HepG2 (cell line): ENCODE results near the gene GRP. TPM values are rescaled to one million over a fixed set of nuclear protein-coding genes. Genes with fewer than 3 reads are reported as not detected.

Experiments used
- ATAC-seq: fragments of 200-7000 bp; cut with Tn5 transposase; 3 replicates; pipeline ENCODE4 v1.9.1; 2020; ENCODE audit warnings: mild to moderate bottlenecking, moderate library complexity
- BruUV-seq: library from RNA; stranded (reverse); fragments of 400-500 nt; replicated peaks from 2 replicates; lab custom pipeline; 2021; lab: Mats Ljungman, UMichigan
- CTCF ChIA-PET: fragments of 300-600 bp; formaldehyde crosslinking; extraction: SDS; loops from one replicate; lab custom pipeline; 2021; ENCODE audit warnings: low total read pairs, inconsistent platforms, low intra/inter-chr PET ratio; lab: Yijun Ruan, JAX
- POLR2A ChIA-PET: fragments of 350-600 bp; sonication (Branson Sonifier 250); formaldehyde crosslinking; loops from one replicate; lab custom pipeline; 2020; ENCODE audit warnings: antibody characterized with exemption, inconsistent platforms; lab: Yijun Ruan, JAX
- DNase-seq: peaks from one replicate; pipeline ENCODE4 v3.0.0-alpha.2; 2015; ENCODE audit warnings: low spot score
- FAIRE-seq: peaks from 3 replicates; lab custom pipeline; 2011; peaks lifted over from hg19 to GRCh38; lab: Jason Lieb, UNC
- H2AFZ ChIP-seq: one replicate; pipeline ENCODE4 v1.6.1; 2011; ENCODE audit warnings: low read length, inconsistent platforms
- H3K27ac ChIP-seq: fragments of 300-600 bp; 3 replicates; pipeline ENCODE4 v1.8.0; 2011; ENCODE audit warnings: mixed run types, mild to moderate bottlenecking, mixed read lengths, low read length, inconsistent platforms; ENCODE audit not compliant: insufficient read depth; ENCODE audit errors: extremely low read length
- H3K27me3 ChIP-seq, 2 experiments: fragments of 200-600 bp in 1 of 2; 2 replicates in 1 of 2; 3 replicates in 1 of 2; pipeline versions ENCODE4 v1.6.0 to v1.8.0; 2011; ENCODE audit warnings: low read length in 2 of 2, mild to moderate bottlenecking in 2 of 2, moderate library complexity in 2 of 2, inconsistent platforms in 1 of 2; ENCODE audit not compliant: insufficient read depth in 2 of 2, control insufficient read depth in 1 of 2
- H3K36me3 ChIP-seq, 2 experiments: fragments of 200-600 bp in 1 of 2; replicated peaks in 1 of 2; 2 replicates in 1 of 2; 3 replicates in 1 of 2; pipeline versions ENCODE4 v1.5.1 to v1.8.0; 2011; ENCODE audit warnings: low read length in 2 of 2, inconsistent platforms in 1 of 2; ENCODE audit not compliant: insufficient read depth in 2 of 2, control insufficient read depth in 1 of 2
- H3K4me1 ChIP-seq: 2 replicates; pipeline ENCODE4 v1.5.1; 2012; ENCODE audit warnings: low read length, inconsistent platforms; ENCODE audit not compliant: insufficient read depth
- H3K4me2 ChIP-seq: 2 replicates; pipeline ENCODE4 v1.6.0; 2011; ENCODE audit warnings: low read depth, low read length, inconsistent platforms
- H3K4me3 ChIP-seq, 3 experiments: fragments of 200-600 bp in 1 of 3; sonication (generic), shearing (Covaris generic) in 1 of 3; replicated peaks in 1 of 3; 2 replicates each; pipeline ENCODE4 v1.5.1; 2011 to 2016; ENCODE audit warnings: low read length in 3 of 3, inconsistent platforms in 2 of 3, low read depth in 2 of 3, mild to moderate bottlenecking in 2 of 3, control low read depth in 1 of 3, mixed read lengths in 1 of 3; ENCODE audit not compliant: insufficient read depth in 1 of 3
- H3K79me2 ChIP-seq: one replicate; pipeline ENCODE4 v1.6.1; 2011; ENCODE audit warnings: low read length, inconsistent platforms; ENCODE audit not compliant: insufficient read depth
- H3K9ac ChIP-seq: 2 replicates; pipeline ENCODE4 v1.6.0; 2011; ENCODE audit warnings: mild to moderate bottlenecking, low read depth, low read length, inconsistent platforms; ENCODE audit not compliant: insufficient read depth
- H3K9me3 ChIP-seq: 2 replicates; pipeline ENCODE4 v1.5.1; 2012; ENCODE audit warnings: mild to moderate bottlenecking, low read length
- H4K20me1 ChIP-seq: 2 replicates; pipeline ENCODE4 v1.6.0; 2011; ENCODE audit warnings: inconsistent platforms, mild to moderate bottlenecking, low read length, moderate library complexity; ENCODE audit not compliant: insufficient read depth
- ATAD3A ChIP-seq: sonication (generic); formaldehyde crosslinking; IDR thresholded peaks from 2 replicates; pipeline ENCODE4 v1.4.0; 2020; ENCODE audit warnings: missing genetic modification reagents
- EEA1 ChIP-seq: sonication (generic); formaldehyde crosslinking; IDR thresholded peaks from 2 replicates; pipeline ENCODE4 v1.5.1; 2020; ENCODE audit warnings: mild to moderate bottlenecking, missing genetic modification reagents, borderline replicate concordance
- FOXA3 ChIP-seq: IDR thresholded peaks from 2 replicates; pipeline ENCODE4 v1.6.1; 2016; ENCODE audit warnings: missing genetic modification reagents, missing compliant biosample characterization
- MBD4 ChIP-seq: IDR thresholded peaks from 2 replicates; pipeline ENCODE4 v1.6.1; 2012; ENCODE audit warnings: low read length, inconsistent platforms, borderline replicate concordance
- MBNL3 ChIP-seq: fragments of 250-450 bp; sonication (Bioruptor Pico); conservative IDR thresholded peaks from 2 replicates; pipeline ENCODE4 v1.8.0; 2022; ENCODE audit warnings: mild to moderate bottlenecking, inconsistent platforms
- MEF2D ChIP-seq: sonication (generic); formaldehyde crosslinking; IDR thresholded peaks from 2 replicates; pipeline ENCODE4 v1.5.1; 2020; ENCODE audit warnings: mild to moderate bottlenecking, missing genetic modification reagents
- MLLT10 ChIP-seq: sonication (generic); formaldehyde crosslinking; IDR thresholded peaks from 2 replicates; pipeline ENCODE4 v1.4.0; 2020; ENCODE audit warnings: missing genetic modification reagents
- NFE2L1 ChIP-seq: sonication (generic); formaldehyde crosslinking; IDR thresholded peaks from 2 replicates; pipeline ENCODE4 v1.4.0; 2020; ENCODE audit warnings: missing genetic modification reagents, mild to moderate bottlenecking, borderline replicate concordance
- NPAS2 ChIP-seq: sonication (generic); formaldehyde crosslinking; IDR thresholded peaks from 2 replicates; pipeline ENCODE4 v1.8.0; 2022; ENCODE audit warnings: mild to moderate bottlenecking, missing genetic modification reagents, borderline replicate concordance
- PAWR ChIP-seq: sonication (generic); formaldehyde crosslinking; IDR thresholded peaks from 2 replicates; pipeline ENCODE4 v1.4.0; 2020; ENCODE audit warnings: missing genetic modification reagents, mild to moderate bottlenecking, borderline replicate concordance
- SIX4 ChIP-seq: sonication (generic); formaldehyde crosslinking; IDR thresholded peaks from 2 replicates; pipeline ENCODE4 v1.4.0; 2020; ENCODE audit warnings: missing genetic modification reagents
- SP2 ChIP-seq: sonication (generic); formaldehyde crosslinking; IDR thresholded peaks from 2 replicates; pipeline ENCODE4 v1.5.1; 2020; ENCODE audit warnings: mild to moderate bottlenecking, missing genetic modification reagents
- TSC22D2 ChIP-seq: sonication (generic); formaldehyde crosslinking; IDR thresholded peaks from 2 replicates; pipeline ENCODE4 v1.5.1; 2020; ENCODE audit warnings: missing genetic modification reagents, mild to moderate bottlenecking, borderline replicate concordance
- ZNF333 ChIP-seq: sonication (generic); formaldehyde crosslinking; IDR thresholded peaks from 2 replicates; pipeline ENCODE4 v1.4.0; 2020; ENCODE audit warnings: mild to moderate bottlenecking, missing genetic modification reagents, borderline replicate concordance
- ZNF672 ChIP-seq: sonication (generic); formaldehyde crosslinking; IDR thresholded peaks from 2 replicates; pipeline ENCODE4 v1.8.1; 2022; ENCODE audit warnings: missing genetic modification reagents
- ZNF674 ChIP-seq: sonication (generic); formaldehyde crosslinking; IDR thresholded peaks from 2 replicates; pipeline ENCODE4 v1.5.0; 2020; ENCODE audit warnings: low read depth, mild to moderate bottlenecking, missing genetic modification reagents
- WGBS: methylation state at CpG from one replicate; pipeline ENCODE4 v1.1.6; 2017; ENCODE audit warnings: low lambda C conversion rate; 5-methylcytosine and 5-hydroxymethylcytosine counted together
- in situ Hi-C: cut with HindIII; loops from 2 replicates; pipeline ENCODE4 v1.10.0; 2017; ENCODE audit warnings: low pct_unique_long_range_greater_than_20kb; ENCODE audit not compliant: extremely low pct_ligation_motif_present
- intact Hi-C: fragments of 100-400 bp; cut with micrococcal nuclease; formaldehyde crosslinking; loops from one replicate; pipeline ENCODE4 v1.10.0; 2022; ENCODE audit not compliant: unreplicated experiment
- polyA plus RNA-seq, 8 experiments: library from polyadenylated mRNA; depleted of rRNA in 3 of 8; stranded (reverse) in 7 of 8; unstranded in 1 of 8; fragments of >200 nt; fragmentation: Illumina TruSeq in 4 of 8; extraction: Trizol in 4 of 8; gene quantifications; 2 replicates each; pipeline versions ENCODE4 v1.2.1 to v1.2.3, GENCODE V29; 2011 to 2016; ENCODE audit warnings: low read depth in 4 of 8, missing spikeins in 1 of 8, mixed read lengths in 1 of 8; ENCODE audit not compliant: insufficient read depth in 1 of 8
- total RNA-seq, 5 experiments: library from RNA; depleted of rRNA; stranded (reverse); fragments of >200 nt; fragmentation: Illumina TruSeq; extraction: Trizol; gene quantifications; 2 replicates each; pipeline ENCODE4 v1.2.3, GENCODE V29; 2016; ENCODE audit warnings: low read depth in 1 of 5
- TF ChIP-seq, protein P1 (sequence below): sonication (generic); formaldehyde crosslinking; IDR thresholded peaks from 2 replicates; pipeline ENCODE4 v1.4.0; 2020; ENCODE audit warnings: missing genetic modification reagents, mild to moderate bottlenecking, borderline replicate concordance
- TF ChIP-seq, protein P2 (sequence below): sonication (generic); IDR thresholded peaks from 2 replicates; pipeline ENCODE4 v1.6.1; 2016; ENCODE audit warnings: low read depth, borderline replicate concordance
- TF ChIP-seq, protein P3 (sequence below): sonication (generic); formaldehyde crosslinking; IDR thresholded peaks from 2 replicates; pipeline ENCODE4 v1.4.0; 2020; ENCODE audit warnings: low read depth, mild to moderate bottlenecking, missing genetic modification reagents

The GRP gene
- total and polyA plus RNA-seq, 2 of the 13 experiments (the other 11 are each of a cell fraction or from before 2014, with no cell fraction given) = not detected

DNA sequence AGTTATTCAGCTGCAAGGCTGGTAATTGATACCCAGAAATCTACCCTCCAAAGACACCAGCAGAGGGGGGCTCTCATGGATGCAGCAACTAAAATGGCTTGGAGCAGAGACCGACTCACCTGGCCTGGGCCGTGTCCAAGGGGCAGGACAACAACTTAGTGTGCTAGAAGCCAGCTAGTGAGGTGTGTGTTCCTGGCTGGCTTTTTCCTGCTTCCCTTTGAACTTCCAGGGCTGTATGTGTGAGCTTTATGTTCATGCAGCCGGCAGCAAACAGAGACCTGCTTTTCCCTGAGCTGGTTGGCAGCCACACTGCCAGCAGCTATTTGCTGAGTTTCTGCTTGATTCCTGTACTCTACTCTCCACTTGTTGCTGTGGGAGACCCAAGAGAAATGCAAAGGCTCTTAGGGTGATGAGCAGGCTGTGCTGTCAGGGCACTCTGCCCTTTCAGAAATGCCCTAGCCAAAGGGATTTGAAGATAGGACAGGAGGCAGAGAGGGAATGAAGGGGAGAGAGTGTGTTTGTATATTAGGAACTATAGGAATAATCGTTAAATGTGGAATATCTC is 23.7 kb upstream of the GRP start:
- 0% methylated on average over 4 of the region's 4 CpGs for WGBS

DNA sequence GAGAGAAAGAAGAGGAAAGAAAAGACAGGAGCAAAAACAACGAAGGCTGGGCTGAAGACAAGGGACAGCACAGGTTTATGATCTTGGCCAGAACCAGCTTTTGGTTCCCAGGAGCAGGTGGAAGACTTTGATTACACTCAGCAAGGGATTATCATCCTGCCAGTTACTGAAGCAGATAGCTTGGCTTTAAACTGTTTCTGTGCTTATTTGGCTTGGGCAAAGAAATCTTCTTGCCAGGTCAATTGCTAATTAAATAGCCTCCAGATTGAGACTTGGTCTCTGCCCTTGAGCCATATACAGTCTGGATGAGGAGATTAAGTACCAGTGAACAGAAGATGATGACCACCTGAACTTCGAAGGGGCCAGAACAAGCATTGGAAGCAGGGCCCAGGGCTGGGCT is 22.3 kb upstream of the GRP start:
- H3K4me2 ChIP-seq = no peak overlapping the region
- no peak overlapping the region for H3K9ac ChIP-seq
- H3K36me3 ChIP-seq = no peaks in the 10 kb centered on the region
- intact Hi-C loops (no loop called here), in situ Hi-C loops (no loop called here)
- no TSS peak for BruUV-seq
- no peak overlapping the region for H3K27ac ChIP-seq
- no peaks in the 10 kb centered on the region for H3K4me1 ChIP-seq
- DNase-seq (no peak), ATAC-seq (no peak), FAIRE-seq (no peak)
- H2AFZ ChIP-seq = no peak overlapping the region
- ChIA-PET CTCF (no interaction called here), POLR2A (no interaction called here)
- no peaks in the 10 kb centered on the region for H4K20me1 ChIP-seq
- H3K9me3 ChIP-seq = no peaks in the 10 kb centered on the region
- H3K79me2 ChIP-seq = no peaks in the 10 kb centered on the region
- H3K27me3 ChIP-seq = no peaks in the 10 kb centered on the region; a peak in 1 of 5 replicates
- WGBS = 6% methylated on average over 2 of the region's 2 CpGs
- no peak overlapping the region for H3K4me3 ChIP-seq
- TF ChIP-seq, protein P1, sequence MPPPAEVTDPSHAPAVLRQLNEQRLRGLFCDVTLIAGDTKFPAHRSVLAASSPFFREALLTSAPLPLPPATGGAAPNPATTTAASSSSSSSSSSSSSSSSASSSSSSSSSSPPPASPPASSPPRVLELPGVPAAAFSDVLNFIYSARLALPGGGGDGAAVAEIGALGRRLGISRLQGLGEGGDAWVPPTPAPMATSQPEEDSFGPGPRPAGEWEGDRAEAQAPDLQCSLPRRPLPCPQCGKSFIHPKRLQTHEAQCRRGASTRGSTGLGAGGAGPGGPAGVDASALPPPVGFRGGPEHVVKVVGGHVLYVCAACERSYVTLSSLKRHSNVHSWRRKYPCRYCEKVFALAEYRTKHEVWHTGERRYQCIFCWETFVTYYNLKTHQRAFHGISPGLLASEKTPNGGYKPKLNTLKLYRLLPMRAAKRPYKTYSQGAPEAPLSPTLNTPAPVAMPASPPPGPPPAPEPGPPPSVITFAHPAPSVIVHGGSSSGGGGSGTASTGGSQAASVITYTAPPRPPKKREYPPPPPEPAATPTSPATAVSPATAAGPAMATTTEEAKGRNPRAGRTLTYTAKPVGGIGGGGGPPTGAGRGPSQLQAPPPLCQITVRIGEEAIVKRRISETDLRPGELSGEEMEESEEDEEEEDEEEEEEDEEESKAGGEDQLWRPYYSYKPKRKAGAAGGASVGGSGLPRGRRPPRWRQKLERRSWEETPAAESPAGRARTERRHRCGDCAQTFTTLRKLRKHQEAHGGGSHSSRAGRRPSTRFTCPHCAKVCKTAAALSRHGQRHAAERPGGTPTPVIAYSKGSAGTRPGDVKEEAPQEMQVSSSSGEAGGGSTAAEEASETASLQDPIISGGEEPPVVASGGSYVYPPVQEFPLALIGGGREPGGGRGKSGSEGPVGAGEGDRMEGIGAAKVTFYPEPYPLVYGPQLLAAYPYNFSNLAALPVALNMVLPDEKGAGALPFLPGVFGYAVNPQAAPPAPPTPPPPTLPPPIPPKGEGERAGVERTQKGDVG (CRISPR knock-in tag) = no peak
- TF ChIP-seq ATAD3A (CRISPR knock-in tag) (no peak), EEA1 (CRISPR knock-in tag) (no peak), MBNL3 (CRISPR knock-in tag) (no peak), ZNF333 (no peak), FOXA3 (no peak), MBD4 (no peak), TSC22D2 (CRISPR knock-in tag) (no peak), SIX4 (CRISPR knock-in tag) (no peak)
- TF ChIP-seq, protein P2, sequence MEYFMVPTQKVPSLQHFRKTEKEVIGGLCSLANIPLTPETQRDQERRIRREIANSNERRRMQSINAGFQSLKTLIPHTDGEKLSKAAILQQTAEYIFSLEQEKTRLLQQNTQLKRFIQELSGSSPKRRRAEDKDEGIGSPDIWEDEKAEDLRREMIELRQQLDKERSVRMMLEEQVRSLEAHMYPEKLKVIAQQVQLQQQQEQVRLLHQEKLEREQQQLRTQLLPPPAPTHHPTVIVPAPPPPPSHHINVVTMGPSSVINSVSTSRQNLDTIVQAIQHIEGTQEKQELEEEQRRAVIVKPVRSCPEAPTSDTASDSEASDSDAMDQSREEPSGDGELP = no peak

More for the DNA sequence above, 23.7 kb upstream of the GRP start:
- no peaks in the 10 kb centered on the region for H3K9me3 ChIP-seq
- H4K20me1 ChIP-seq = no peaks in the 10 kb centered on the region
- no peaks in the 10 kb centered on the region for H3K27me3 ChIP-seq
- no peak overlapping the region for H3K9ac ChIP-seq
- ATAC-seq (no peak), FAIRE-seq (no peak), DNase-seq (no peak)
- H3K4me1 ChIP-seq = no peaks in the 10 kb centered on the region
- in situ Hi-C loops = no loop called here
- no peak overlapping the region for H3K4me2 ChIP-seq
- TF ChIP-seq PAWR (CRISPR knock-in tag) (no peak), ZNF672 (CRISPR knock-in tag) (no peak), MEF2D (no peak), NPAS2 (no peak), ZNF674 (CRISPR knock-in tag) (no peak), MLLT10 (CRISPR knock-in tag) (no peak), SP2 (CRISPR knock-in tag) (no peak), NFE2L1 (CRISPR knock-in tag) (no peak)
- TF ChIP-seq, protein P3, sequence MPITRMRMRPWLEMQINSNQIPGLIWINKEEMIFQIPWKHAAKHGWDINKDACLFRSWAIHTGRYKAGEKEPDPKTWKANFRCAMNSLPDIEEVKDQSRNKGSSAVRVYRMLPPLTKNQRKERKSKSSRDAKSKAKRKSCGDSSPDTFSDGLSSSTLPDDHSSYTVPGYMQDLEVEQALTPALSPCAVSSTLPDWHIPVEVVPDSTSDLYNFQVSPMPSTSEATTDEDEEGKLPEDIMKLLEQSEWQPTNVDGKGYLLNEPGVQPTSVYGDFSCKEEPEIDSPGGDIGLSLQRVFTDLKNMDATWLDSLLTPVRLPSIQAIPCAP (CRISPR knock-in tag) = no peak
- H3K79me2 ChIP-seq = no peaks in the 10 kb centered on the region
- intact Hi-C loops = no loop called here
- ChIA-PET CTCF (no interaction called here), POLR2A (no interaction called here)
- H3K4me3 ChIP-seq = no peak overlapping the region
- no TSS peak for BruUV-seq
- no peaks in the 10 kb centered on the region for H3K36me3 ChIP-seq
- no peak overlapping the region for H3K27ac ChIP-seq
- no peak overlapping the region for H2AFZ ChIP-seq
